Activated T-cell treated with anti-CD3 and anti-CD28 coated beads for 1 hour (primary cell): Measurements from ENCODE around the gene ERFE.
A peak's percentile ranks its signal among the peaks of the same experiment; 100 is the strongest.
"Not testable (repeated sequence)": the region's sequence is repeated elsewhere in the genome, so short reads cannot be mapped to it uniquely, and the experiment has no call there.

Experiments
- DNase-seq: peaks from one replicate; pipeline ENCODE4 v3.0.0-alpha.2; 2020; ENCODE audit warnings: low read depth

Gene ERFE

GRCh38 chr2:238169708-238170251 lies 11.0 kb downstream of the ERFE start:
- DNase-seq, result no peak

DNA sequence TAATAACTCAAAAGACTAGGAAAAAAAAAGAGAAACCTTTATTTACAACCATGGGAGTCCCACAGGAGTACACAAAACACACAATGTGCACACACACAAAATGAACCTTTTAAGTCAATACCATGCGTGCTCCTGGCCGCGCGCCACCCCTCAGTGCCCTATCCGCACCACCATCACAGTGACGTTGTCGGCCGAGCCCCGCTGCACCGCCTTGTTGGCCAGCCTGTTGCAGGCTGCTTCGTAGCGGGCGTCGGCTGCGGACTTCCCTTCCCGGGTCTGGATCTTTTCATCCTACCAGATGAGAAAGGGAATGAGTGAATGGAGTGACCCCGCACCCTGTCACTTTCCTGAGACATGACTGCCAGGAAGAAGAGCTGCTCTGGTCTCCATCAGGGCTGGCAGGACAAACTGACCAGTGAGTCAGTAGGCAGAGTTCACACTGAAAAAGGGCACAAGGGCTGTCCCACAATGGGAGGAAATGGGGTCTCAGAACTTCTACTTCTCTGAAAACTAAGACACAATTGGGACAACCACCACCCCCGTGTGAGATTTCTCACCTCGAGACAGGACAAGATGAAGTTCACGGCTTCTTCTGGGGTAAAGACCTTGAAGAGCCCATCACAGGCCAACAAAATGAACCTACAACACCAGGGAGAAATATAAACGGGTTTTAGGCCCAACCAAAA lies 11.8 kb downstream of the ERFE start:
- DNase-seq, result no peak

GRCh38 chr2:238171072-238171431 lies 12.3 kb downstream of the ERFE start:
- not testable (repeated sequence) for DNase-seq

GRCh38 chr2:238171575-238172187 lies 12.9 kb downstream of the ERFE start:
- DNase-seq, result no peak

GRCh38 chr2:238172439-238172838 lies 13.7 kb downstream of the ERFE start:
- no peak for DNase-seq

DNA sequence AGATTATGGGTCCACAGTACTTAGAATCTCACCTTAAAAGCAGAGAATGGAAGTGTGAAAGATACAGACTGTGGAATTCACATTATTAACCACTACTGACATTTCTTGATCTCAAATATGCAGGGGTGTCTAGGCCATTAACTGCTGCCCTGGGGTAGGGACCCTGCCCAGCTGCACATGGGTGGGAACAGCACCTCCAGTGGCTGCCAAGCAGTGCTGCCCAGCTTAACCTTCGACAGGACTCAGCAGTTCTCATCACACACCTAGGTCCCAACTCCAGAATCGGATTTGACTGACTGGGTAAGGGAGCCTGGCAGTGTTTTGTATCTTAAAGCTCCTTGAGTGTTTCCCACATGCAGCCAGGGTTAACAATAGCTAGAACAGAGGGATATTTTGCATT lies 14.9 kb downstream of the ERFE start:
- DNase-seq, result no peak

DNA sequence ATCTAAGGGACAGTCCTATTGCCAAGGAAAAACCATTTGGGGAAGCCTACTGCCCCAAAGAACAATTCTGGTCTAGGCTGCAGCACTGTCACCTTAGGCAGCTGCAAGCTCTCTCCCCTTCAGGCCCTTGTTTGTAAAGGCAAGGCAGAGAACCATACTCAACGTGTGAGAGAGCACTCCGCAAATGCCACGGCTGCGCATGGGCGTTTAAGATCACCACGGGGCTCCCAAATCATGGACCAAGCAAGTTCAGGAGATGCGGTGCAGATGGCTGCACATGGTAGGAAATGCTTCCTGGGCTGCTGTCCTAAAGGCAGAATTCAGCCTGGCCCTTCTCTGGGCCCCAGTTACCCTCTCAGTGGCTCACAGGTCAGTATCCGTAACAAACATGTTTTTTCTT lies 15.5 kb downstream of the ERFE start:
- no peak for DNase-seq

DNA sequence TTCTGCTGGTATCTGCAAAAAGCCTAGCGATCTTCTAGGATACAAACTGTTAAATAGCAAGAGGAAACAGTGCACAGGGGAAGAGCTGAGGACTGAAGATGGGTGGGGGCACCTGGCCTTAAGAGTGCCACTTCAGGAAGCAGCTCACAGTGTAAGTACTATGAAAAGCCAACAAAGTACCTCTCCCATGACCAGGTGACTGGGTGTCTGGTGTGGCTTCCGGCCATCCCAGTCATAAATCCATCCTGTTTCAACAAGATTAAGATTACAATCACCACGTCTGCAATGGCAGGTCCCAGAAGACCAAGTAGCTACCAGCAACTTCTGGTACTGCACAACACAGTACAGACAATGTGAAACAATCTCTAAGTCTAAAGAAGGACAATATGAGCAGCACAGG lies 15.9 kb downstream of the ERFE start:
- DNase-seq, result no peak

- DNase-seq, result no peak
Measured at GRCh38 chr2:238176613-238177012, 17.8 kb downstream of the ERFE start.

- no peak for DNase-seq
Measured at GRCh38 chr2:238180554-238180953, 21.8 kb downstream of the ERFE start.

DNA sequence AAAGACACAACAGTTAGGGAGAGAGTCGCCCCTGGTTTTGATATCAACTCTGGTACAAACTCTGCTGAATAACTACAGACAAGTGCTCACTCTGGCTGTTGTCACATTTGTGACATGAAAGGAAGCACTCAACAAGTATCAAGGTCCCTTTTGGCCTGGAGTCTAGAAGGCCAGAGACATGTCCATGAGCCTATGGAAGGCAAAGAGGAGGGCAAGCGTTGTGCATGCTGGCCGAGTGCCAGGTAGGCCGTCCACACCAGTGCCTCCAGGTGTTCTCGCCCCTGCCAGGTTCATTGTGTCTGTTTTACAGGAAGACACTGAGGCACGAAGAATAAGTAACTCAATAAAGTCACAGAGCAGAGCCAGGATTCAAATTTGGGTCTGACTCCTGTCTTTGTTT lies 23.6 kb downstream of the ERFE start:
- no peak for DNase-seq

DNA sequence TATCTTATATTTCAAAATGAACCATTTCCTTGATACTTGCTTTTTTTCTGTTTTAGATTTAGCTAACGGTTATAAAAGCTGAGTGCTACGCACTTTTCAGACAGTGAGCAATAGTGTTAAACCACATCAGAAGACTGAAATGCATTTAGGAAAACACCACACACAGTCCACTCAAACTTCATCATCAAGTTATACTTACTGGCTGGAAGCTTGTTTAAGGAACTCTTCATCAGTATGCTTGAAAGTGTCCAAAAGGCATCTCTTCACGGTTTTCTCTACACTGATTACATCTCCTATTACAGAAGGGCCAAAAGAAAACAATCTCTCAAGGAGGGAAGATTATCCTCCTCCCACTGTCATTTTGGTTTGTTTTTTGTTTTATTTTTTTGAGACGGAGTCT lies 25.1 kb downstream of the ERFE start:
- no peak for DNase-seq

GRCh38 chr2:238187618-238188548 lies 29.1 kb downstream of the ERFE start:
- DNase-seq, result no peak

- no peak for DNase-seq
Measured at GRCh38 chr2:238190445-238190844, 31.7 kb downstream of the ERFE start.

- DNase-seq, result peak; percentile 7
Measured at GRCh38 chr2:238202326-238203093, 43.7 kb downstream of the ERFE start.

- peak; percentile 88 for DNase-seq
Measured at GRCh38 chr2:238203094-238203972, 44.6 kb downstream of the ERFE start, which contains the start of gene ILKAP. TSS of gene ILKAP (minus strand) at chr2:238203695. CDS start at chr2:238203553, 142 bp downstream.

DNA sequence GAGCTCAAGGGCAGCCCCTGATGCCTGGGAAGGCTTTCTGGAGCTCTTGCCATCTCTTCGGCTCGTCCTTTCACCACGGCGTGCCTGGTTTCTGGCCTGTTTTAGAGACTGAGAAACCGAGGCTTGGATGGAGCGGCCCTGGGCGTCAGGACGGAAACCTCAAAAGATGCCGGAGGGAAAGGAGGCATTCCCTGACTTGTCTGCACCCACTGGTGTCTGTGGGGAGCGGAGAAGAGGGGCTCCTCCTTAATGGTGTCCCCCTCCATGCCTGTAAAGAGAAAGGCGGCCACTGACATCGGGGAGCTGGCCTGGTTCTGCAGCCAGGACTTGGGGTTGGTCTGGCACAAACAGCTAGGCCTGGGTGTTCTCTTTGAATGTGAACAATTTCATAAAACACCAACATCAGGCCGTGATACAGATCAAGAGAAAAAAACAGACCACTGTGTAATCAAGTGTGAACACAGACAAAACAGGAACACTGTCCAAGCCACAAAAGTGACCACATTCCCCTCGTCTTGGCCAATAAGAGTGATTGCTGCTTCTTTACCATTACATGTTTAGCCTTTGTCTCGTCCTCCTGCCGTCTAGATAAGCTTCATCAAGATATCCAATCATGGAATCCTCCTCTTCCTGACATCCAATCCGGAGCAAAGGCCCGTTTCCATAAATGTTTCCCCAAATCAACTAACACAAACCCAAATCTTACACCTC lies 45.4 kb downstream of the ERFE start:
- DNase-seq, result no peak

GRCh38 chr2:238207006-238207405 lies 48.2 kb downstream of the ERFE start:
- no peak for DNase-seq

DNA sequence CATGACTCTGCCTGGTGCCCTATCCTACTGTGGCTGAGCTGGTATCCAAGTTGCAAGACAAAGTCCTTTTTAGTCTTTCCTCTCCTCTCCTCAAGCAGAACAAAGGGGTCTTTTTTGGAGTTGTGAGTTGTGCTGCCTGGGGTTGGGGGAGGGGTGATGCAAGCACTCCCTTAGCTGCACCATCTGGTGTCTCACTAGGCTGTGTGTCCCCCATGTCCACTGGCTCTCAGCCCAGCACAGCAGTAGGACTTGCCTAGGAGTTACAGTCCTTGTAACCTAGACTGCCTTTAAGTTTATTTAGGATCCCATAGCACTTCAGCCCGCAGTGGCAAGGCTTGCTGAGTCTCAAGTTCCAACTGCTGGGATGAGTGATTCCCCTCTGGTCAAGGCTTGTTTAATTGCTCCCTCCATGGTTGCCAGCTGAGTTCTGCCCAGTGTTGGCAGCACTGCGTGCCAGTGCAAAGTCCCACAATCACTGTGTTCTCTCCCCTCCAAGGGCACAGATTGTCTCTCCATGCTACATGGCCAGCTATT lies 57.9 kb downstream of the ERFE start:
- DNase-seq, result no peak
